Measurements from ENCODE around the gene FAM81A. TPM values are rescaled to one million over a fixed set of nuclear protein-coding genes. Genes with fewer than 3 reads are reported as not detected.

Gene FAM81A
- total and polyA plus RNA-seq, 10 donors = 0.77 to 3.0 (median 2.1) TPM

DNA sequence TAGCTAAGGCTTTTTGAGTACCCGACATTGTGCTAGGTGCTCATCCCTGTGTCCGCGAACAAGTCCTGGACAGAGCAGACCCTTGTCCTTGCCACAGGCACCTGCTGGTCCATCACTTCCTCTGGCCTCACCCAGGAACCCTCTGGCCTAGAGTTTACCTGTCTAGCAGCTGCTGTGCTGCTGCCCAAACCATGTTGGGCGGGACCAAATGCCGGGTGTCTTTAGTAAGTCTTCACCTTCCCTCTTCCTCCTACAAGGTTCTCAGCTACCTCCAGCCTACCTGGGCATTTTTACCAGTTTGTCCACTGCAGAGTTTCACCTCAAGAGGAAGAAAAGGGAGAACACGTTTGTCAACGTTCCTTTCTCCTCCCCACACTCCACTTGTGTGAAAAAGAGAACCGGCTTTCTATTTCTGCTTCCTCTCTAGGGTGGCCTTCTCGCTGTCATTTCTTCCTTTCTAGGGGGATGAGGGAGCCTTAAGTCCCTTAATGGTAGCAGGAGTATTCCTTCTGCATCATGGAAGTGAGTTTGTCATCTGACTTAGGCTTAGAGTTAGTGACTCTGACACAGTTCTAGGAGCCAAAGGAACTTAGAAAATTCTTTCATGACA, 93.2 kb downstream of the FAM81A start:
- H3K4me1 ChIP-seq = peaks cover 0 to 35% (median 8%) of the 10 kb centered on the region in 6 donors
- no peaks in the 10 kb centered on the region for H3K9me3 ChIP-seq
- peak overlapping the region in 2 of 8 donors; percentile 4 to 31 for H3K27ac ChIP-seq
- intact Hi-C loops (cut with DNase I; ENCODE audit: low total_unique reads) = no loop called here
- 51 to 60% (median 55%) methylated on average over 9 of the region's 9 CpGs for WGBS, 5 donors
- no peak for DNase-seq
- TF ChIP-seq, protein P1, sequence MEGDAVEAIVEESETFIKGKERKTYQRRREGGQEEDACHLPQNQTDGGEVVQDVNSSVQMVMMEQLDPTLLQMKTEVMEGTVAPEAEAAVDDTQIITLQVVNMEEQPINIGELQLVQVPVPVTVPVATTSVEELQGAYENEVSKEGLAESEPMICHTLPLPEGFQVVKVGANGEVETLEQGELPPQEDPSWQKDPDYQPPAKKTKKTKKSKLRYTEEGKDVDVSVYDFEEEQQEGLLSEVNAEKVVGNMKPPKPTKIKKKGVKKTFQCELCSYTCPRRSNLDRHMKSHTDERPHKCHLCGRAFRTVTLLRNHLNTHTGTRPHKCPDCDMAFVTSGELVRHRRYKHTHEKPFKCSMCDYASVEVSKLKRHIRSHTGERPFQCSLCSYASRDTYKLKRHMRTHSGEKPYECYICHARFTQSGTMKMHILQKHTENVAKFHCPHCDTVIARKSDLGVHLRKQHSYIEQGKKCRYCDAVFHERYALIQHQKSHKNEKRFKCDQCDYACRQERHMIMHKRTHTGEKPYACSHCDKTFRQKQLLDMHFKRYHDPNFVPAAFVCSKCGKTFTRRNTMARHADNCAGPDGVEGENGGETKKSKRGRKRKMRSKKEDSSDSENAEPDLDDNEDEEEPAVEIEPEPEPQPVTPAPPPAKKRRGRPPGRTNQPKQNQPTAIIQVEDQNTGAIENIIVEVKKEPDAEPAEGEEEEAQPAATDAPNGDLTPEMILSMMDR (IDR thresholded peaks at IDR 0.05 in 8 of 11, conservative IDR thresholded peaks at IDR 0.05 in 3 of 11) = no peak
- H3K36me3 ChIP-seq = no peaks in the 10 kb centered on the region
- H3K4me3 ChIP-seq = no peak overlapping the region
- no peaks in the 10 kb centered on the region for H3K27me3 ChIP-seq (replicated peaks in 1 of 7)

DNA sequence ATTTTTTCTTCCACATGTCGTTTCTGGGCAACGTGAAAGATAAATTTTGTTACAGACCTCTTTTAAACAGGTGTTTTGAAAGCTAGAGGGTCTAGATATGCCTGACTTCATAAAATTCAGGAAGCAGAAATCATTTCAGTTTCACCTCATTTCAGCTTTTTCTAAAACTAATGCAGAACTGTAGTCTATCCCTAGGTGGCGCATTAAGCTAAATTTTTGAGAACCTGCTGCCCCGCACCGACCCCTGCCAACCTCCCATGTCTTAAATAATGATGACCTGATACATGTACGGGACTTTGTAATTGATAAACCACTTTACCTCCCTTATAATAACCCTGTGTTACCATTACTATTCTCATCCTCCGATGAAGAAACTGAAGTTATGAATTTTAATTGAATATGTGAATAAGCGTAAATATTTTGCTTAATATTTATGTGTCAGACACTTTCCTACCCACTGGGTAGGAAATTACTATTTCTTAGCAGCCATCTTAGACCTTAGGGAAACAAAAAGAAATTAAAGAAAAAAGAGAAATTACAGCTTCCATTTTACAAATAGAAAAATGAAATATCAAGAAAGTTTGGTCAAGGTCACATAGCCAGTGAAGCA, 94.9 kb downstream of the FAM81A start:
- TF ChIP-seq, protein P1 (IDR thresholded peaks at IDR 0.05 in 8 of 11, conservative IDR thresholded peaks at IDR 0.05 in 3 of 11) = peak; percentile 43 to 76 (median 68)
- TF ChIP-seq POLR2A (IDR thresholded peaks at IDR 0.05) = no peak
- H3K36me3 ChIP-seq = no peaks in the 10 kb centered on the region
- no peak overlapping the region for H3K4me3 ChIP-seq
- H3K27me3 ChIP-seq (replicated peaks in 1 of 7) = no peaks in the 10 kb centered on the region
- 14 to 18% (median 16%) methylated on average over 8 of the region's 8 CpGs for WGBS, 5 donors
- intact Hi-C loops (cut with DNase I; ENCODE audit: low total_unique reads) = no loop called here
- no peaks in the 10 kb centered on the region for H3K9me3 ChIP-seq
- H3K27ac ChIP-seq = peak overlapping the region in 4 of 8 donors; percentile 31 to 39 (median 37)
- no peak for DNase-seq
- peaks cover 0 to 35% (median 8%) of the 10 kb centered on the region in 6 donors for H3K4me1 ChIP-seq

DNA sequence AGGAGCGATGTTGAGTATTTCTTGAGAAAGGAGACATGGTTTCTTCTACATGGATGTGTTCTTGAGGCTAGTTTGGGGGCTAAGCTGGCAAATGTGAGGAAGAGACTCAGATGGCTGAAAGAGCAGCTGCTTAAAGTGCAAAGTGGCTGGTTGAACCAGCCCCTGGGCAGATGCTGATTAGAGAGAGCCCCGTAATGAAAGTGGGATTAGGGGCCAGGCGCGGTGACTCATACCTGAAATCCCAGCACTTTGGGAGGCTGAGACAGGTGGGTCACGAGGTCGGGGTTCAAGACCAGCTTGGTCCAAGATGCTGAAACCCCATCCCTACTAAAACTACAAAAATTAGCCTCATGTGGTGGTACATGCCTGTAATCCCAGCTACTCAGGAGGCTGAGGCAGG, 98.6 kb downstream of the FAM81A start:
- 71 to 97% (median 87%) methylated on average over 6 of the region's 6 CpGs for WGBS, 5 donors
- H3K27me3 ChIP-seq (replicated peaks in 1 of 7) = no peaks in the 10 kb centered on the region
- no peak overlapping the region for H3K4me3 ChIP-seq
- H3K4me1 ChIP-seq = peaks cover 0 to 18% (median 6%) of the 10 kb centered on the region in 6 donors
- H3K9me3 ChIP-seq = no peaks in the 10 kb centered on the region
- H3K27ac ChIP-seq = no peak overlapping the region
- DNase-seq = no peak
- no peaks in the 10 kb centered on the region for H3K36me3 ChIP-seq
- TF ChIP-seq POLR2AphosphoS5 (IDR thresholded peaks at IDR 0.05) (no peak), POLR2A (IDR thresholded peaks at IDR 0.05) (no peak)
- TF ChIP-seq, protein P1 (IDR thresholded peaks at IDR 0.05 in 8 of 11, conservative IDR thresholded peaks at IDR 0.05 in 3 of 11) = no peak
- intact Hi-C loops (cut with DNase I; ENCODE audit: low total_unique reads) = no loop called here

DNA sequence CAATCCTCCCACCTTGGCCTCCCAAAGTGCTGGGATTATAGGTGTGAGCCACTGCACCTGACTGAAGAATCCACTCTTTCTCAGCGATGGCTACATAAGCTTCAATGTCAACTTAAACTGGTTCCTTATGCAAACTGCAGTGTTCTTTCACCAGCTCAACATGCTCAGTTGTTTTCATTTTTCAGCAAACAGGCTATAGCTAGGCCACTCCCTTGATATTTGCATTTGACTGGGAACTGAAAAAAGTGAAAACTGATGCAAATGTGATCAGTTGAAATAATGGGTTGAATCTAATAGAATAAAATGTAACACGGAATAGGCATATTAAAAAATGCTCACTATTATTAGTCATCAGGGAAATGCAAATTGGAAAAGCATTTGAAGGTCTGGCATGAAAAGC, 99.4 kb downstream of the FAM81A start:
- H3K27ac ChIP-seq = no peak overlapping the region
- intact Hi-C loops (cut with DNase I; ENCODE audit: low total_unique reads) = no loop called here
- TF ChIP-seq POLR2A (IDR thresholded peaks at IDR 0.05) (no peak), POLR2AphosphoS5 (IDR thresholded peaks at IDR 0.05) (no peak)
- TF ChIP-seq, protein P1 (IDR thresholded peaks at IDR 0.05 in 8 of 11, conservative IDR thresholded peaks at IDR 0.05 in 3 of 11) = no peak
- no peaks in the 10 kb centered on the region for H3K36me3 ChIP-seq
- H3K27me3 ChIP-seq (replicated peaks in 1 of 7) = no peaks in the 10 kb centered on the region
- WGBS, 5 donors = 67 to 79% (median 70%) methylated on average over 2 of the region's 2 CpGs
- H3K4me1 ChIP-seq = peaks cover 0 to 9% (median 6%) of the 10 kb centered on the region in 6 donors
- H3K9me3 ChIP-seq = no peaks in the 10 kb centered on the region
- H3K4me3 ChIP-seq = no peak overlapping the region
- no peak for DNase-seq
